GM21619 (cell line): ENCODE data around the gene RAD51.

Source experiments
- ATAC-seq: cut with Tn5 transposase; IDR thresholded peaks from one replicate; pipeline ENCODE4 v1.9.1; 2021; ENCODE audit not compliant: unreplicated experiment

Gene RAD51

GRCh38 chr15:40759961-40760360, 65.0 kb downstream of the RAD51 start:
- ATAC-seq = no peak

GRCh38 chr15:40762919-40763800, 68.2 kb downstream of the RAD51 start:
- ATAC-seq = no peak

GRCh38 chr15:40763801-40764628, 69.0 kb downstream of the RAD51 start, which contains the start of gene GCHFR:
Gene GCHFR, plus strand, starts transcription at chr15:40764068. Its CDS starts 113 bp downstream, at chr15:40764181.
- ATAC-seq = peak; percentile 41

GRCh38 chr15:40764629-40765103, 69.7 kb downstream of the RAD51 start:
- no peak for ATAC-seq

- no peak for ATAC-seq
Measured at GRCh38 chr15:40766194-40766815, 71.3 kb downstream of the RAD51 start.

- ATAC-seq = no peak
Measured at GRCh38 chr15:40766906-40767837, 72.2 kb downstream of the RAD51 start.

- ATAC-seq = no peak
Measured at GRCh38 chr15:40767838-40768500, 73.0 kb downstream of the RAD51 start.

GRCh38 chr15:40768521-40769273, 73.7 kb downstream of the RAD51 start:
- peak; percentile 2 for ATAC-seq

- peak; percentile 39 for ATAC-seq
Measured at GRCh38 chr15:40769274-40770146, 74.5 kb downstream of the RAD51 start, which contains the start of gene C15orf62. Gene C15orf62, plus strand, starts transcription at chr15:40769980. Its CDS starts 516 bp downstream, at chr15:40770496.

GRCh38 chr15:40770147-40770721, 75.3 kb downstream of the RAD51 start:
- ATAC-seq = no peak

- ATAC-seq = no peak
Measured at GRCh38 chr15:40771242-40771641, 76.3 kb downstream of the RAD51 start.

- no peak for ATAC-seq
Measured at GRCh38 chr15:40772014-40772413, 77.0 kb downstream of the RAD51 start.

- no peak for ATAC-seq
Measured at GRCh38 chr15:40773496-40773895, 78.5 kb downstream of the RAD51 start.

GRCh38 chr15:40773902-40774301, 78.9 kb downstream of the RAD51 start:
- ATAC-seq = no peak

GRCh38 chr15:40775007-40775406, 80.0 kb downstream of the RAD51 start:
- no peak for ATAC-seq

GRCh38 chr15:40775740-40776536, 81.0 kb downstream of the RAD51 start:
- no peak for ATAC-seq
